H1 (cell line): ENCODE data around the gene PLD5. TPM values are rescaled to one million over a fixed set of nuclear protein-coding genes. Genes with fewer than 3 reads are reported as not detected.

Source experiments
- CTCF ChIA-PET: fragments of 300-600 bp; sonication (Branson Sonifier 250); formaldehyde crosslinking; loops from one replicate; lab custom pipeline; 2021; ENCODE audit not compliant: partially characterized antibody; lab: Charles Lee
- POLR2A ChIA-PET: fragments of 300-600 bp; sonication (Branson Sonifier 250); formaldehyde crosslinking; loops from one replicate; lab custom pipeline; 2021; ENCODE audit warnings: inconsistent platforms; ENCODE audit not compliant: partially characterized antibody; lab: Charles Lee
- DNase-seq, 2 experiments: peaks; one replicate each; pipeline versions ENCODE4 v3.0.0 to v3.0.0-alpha.2; 2010 to 2022; ENCODE audit warnings: low spot score in 2 of 2, low read depth in 1 of 2, mixed read lengths in 1 of 2
- FAIRE-seq: peaks from 2 replicates; lab custom pipeline; 2011; peaks lifted over from hg19 to GRCh38; lab: Jason Lieb, UNC
- H2AFZ ChIP-seq: 2 replicates; pipeline ENCODE4 v1.8.1; 2012; ENCODE audit warnings: low read length, inconsistent platforms
- H2AK5ac ChIP-seq: 2 replicates; pipeline ENCODE4 v1.6.1; 2013; ENCODE audit warnings: low read depth, low read length
- H2BK120ac ChIP-seq: replicated peaks from 2 replicates; pipeline ENCODE3; 2013; ENCODE audit warnings: low read depth, low read length, inconsistent platforms
- H2BK12ac ChIP-seq: 2 replicates; pipeline ENCODE4 v1.6.1; 2013; ENCODE audit warnings: low read depth, low read length
- H2BK15ac ChIP-seq: 2 replicates; pipeline ENCODE4 v1.6.1; 2013; ENCODE audit warnings: low read length
- H2BK20ac ChIP-seq: 2 replicates; pipeline ENCODE4 v1.6.1; 2013; ENCODE audit warnings: low read length
- H2BK5ac ChIP-seq: 2 replicates; pipeline ENCODE4 v1.6.1; 2013; ENCODE audit warnings: low read depth, low read length
- H3K14ac ChIP-seq: 2 replicates; pipeline ENCODE4 v1.6.1; 2013; ENCODE audit warnings: inconsistent platforms; ENCODE audit not compliant: insufficient read length
- H3K18ac ChIP-seq: 2 replicates; pipeline ENCODE4 v1.6.1; 2013; ENCODE audit warnings: low read length; ENCODE audit errors: extremely low read depth
- H3K23ac ChIP-seq: 2 replicates; pipeline ENCODE4 v1.6.1; 2013; ENCODE audit warnings: inconsistent platforms; ENCODE audit not compliant: insufficient read length
- H3K23me2 ChIP-seq: 2 replicates; pipeline ENCODE4 v1.6.1; 2013; ENCODE audit warnings: low read depth, low read length
- H3K27ac ChIP-seq: 2 replicates; pipeline ENCODE4 v1.6.1; 2011; ENCODE audit warnings: low read depth, low read length, inconsistent platforms
- H3K27me3 ChIP-seq, 4 experiments: replicated peaks in 1 of 4; 1 replicate in 1 of 4; 2 replicates in 3 of 4; pipeline versions ENCODE4 v1.6.1 to v1.8.1; 2011 to 2013; ENCODE audit warnings: low read length in 3 of 4, mild to moderate bottlenecking in 3 of 4, inconsistent platforms in 2 of 4, mixed read lengths in 2 of 4, moderate library complexity in 1 of 4; ENCODE audit not compliant: control insufficient read depth in 3 of 4, insufficient read depth in 3 of 4; ENCODE audit errors: extremely low read depth in 1 of 4
- H3K36me3 ChIP-seq, 4 experiments: 2 replicates each; pipeline versions ENCODE4 v1.6.1 to v1.8.1; 2011 to 2013; ENCODE audit warnings: mild to moderate bottlenecking in 4 of 4, low read length in 3 of 4, moderate library complexity in 2 of 4, control low read depth in 1 of 4, inconsistent platforms in 1 of 4; ENCODE audit not compliant: insufficient read depth in 4 of 4, control insufficient read depth in 2 of 4
- H3K4ac ChIP-seq: replicated peaks from 2 replicates; pipeline ENCODE3; 2013; ENCODE audit warnings: low read length, low read depth, mixed read lengths, inconsistent platforms; ENCODE audit not compliant: insufficient read length
- H3K4me1 ChIP-seq, 4 experiments: replicated peaks in 1 of 4; 1 replicate in 1 of 4; 2 replicates in 3 of 4; pipeline versions ENCODE4 v1.6.1 to v1.8.1; 2011 to 2013; ENCODE audit warnings: low read length in 3 of 4, inconsistent platforms in 2 of 4, mixed read lengths in 1 of 4; ENCODE audit not compliant: insufficient read depth in 4 of 4, control insufficient read depth in 3 of 4
- H3K4me2 ChIP-seq, 2 experiments: 2 replicates each; pipeline versions ENCODE4 v1.6.1 to v1.8.1; 2011 to 2013; ENCODE audit warnings: low read depth in 2 of 2, low read length in 2 of 2, control low read depth in 1 of 2, inconsistent platforms in 1 of 2, mild to moderate bottlenecking in 1 of 2; ENCODE audit not compliant: insufficient read depth in 1 of 2
- H3K4me3 ChIP-seq, 4 experiments: fragments of 200-600, 300-600 bp in 1 of 4; sonication (generic), shearing (Covaris generic), sonication (Bioruptor Twin) in 1 of 4; 2 replicates each; pipeline versions ENCODE4 v1.5.1 to v1.8.1; 2011 to 2016; ENCODE audit warnings: low read length in 4 of 4, low read depth in 3 of 4, control low read depth in 2 of 4, inconsistent platforms in 2 of 4, mild to moderate bottlenecking in 2 of 4, mixed read lengths in 1 of 4, moderate library complexity in 1 of 4; ENCODE audit not compliant: insufficient read depth in 2 of 4; ENCODE audit errors: extremely low read depth in 1 of 4
- H3K56ac ChIP-seq: replicated peaks from 2 replicates; pipeline ENCODE3; 2013; ENCODE audit warnings: low read depth, mild to moderate bottlenecking, mixed read lengths, low read length, inconsistent platforms; ENCODE audit not compliant: insufficient read length
- H3K79me1 ChIP-seq: 2 replicates; pipeline ENCODE4 v1.6.1; 2013; ENCODE audit warnings: low read depth, low read length, control low read depth
- H3K79me2 ChIP-seq, 2 experiments: 2 replicates each; pipeline versions ENCODE4 v1.6.1 to v1.8.1; 2012 to 2013; ENCODE audit warnings: low read length in 2 of 2, mild to moderate bottlenecking in 2 of 2, inconsistent platforms in 1 of 2; ENCODE audit not compliant: insufficient read depth in 2 of 2, control insufficient read depth in 1 of 2
- H3K9ac ChIP-seq, 4 experiments: replicated peaks in 1 of 4; 1 replicate in 1 of 4; 2 replicates in 3 of 4; pipeline versions ENCODE4 v1.6.1 to v1.8.1; 2011 to 2013; ENCODE audit warnings: low read depth in 3 of 4, low read length in 3 of 4, control low read depth in 2 of 4, mild to moderate bottlenecking in 2 of 4, moderate library complexity in 2 of 4, inconsistent platforms in 1 of 4; ENCODE audit errors: extremely low read depth in 1 of 4
- H3K9me3 ChIP-seq, 2 experiments: 2 replicates each; pipeline versions ENCODE4 v1.6.1 to v1.8.1; 2012 to 2013; ENCODE audit warnings: mild to moderate bottlenecking in 2 of 2, moderate library complexity in 2 of 2, control low read depth in 1 of 2, inconsistent platforms in 1 of 2, low read depth in 1 of 2, low read length in 1 of 2, mixed read lengths in 1 of 2; ENCODE audit not compliant: insufficient read depth in 2 of 2
- H4K20me1 ChIP-seq, 2 experiments: replicated peaks in 1 of 2; 2 replicates each; pipeline versions ENCODE3 to v1.8.1; 2011 to 2013; ENCODE audit warnings: inconsistent platforms in 2 of 2, low read length in 2 of 2, mild to moderate bottlenecking in 1 of 2; ENCODE audit not compliant: insufficient read depth in 2 of 2, control insufficient read depth in 1 of 2
- H4K5ac ChIP-seq: 2 replicates; pipeline ENCODE4 v1.6.1; 2013; ENCODE audit warnings: low read length, low read depth, mixed read lengths, inconsistent platforms; ENCODE audit not compliant: insufficient read length
- H4K8ac ChIP-seq: 2 replicates; pipeline ENCODE4 v1.8.0; 2013; ENCODE audit warnings: mild to moderate bottlenecking, moderate library complexity, low read length, inconsistent platforms; ENCODE audit not compliant: insufficient read depth; ENCODE audit errors: extremely low read depth
- H4K91ac ChIP-seq: replicated peaks from 2 replicates; pipeline ENCODE3; 2013; ENCODE audit warnings: low read length, mixed read lengths, inconsistent platforms; ENCODE audit not compliant: insufficient read length
- ASH2L ChIP-seq: fragments of 200-600, 300-600 bp; sonication (generic); IDR thresholded peaks from one replicate; pipeline ENCODE4 v1.7.1; 2017; ENCODE audit warnings: low read length
- ATF2 ChIP-seq: IDR thresholded peaks from 2 replicates; pipeline ENCODE4 v1.6.1; 2012; ENCODE audit warnings: low read length, inconsistent platforms
- CBX8 ChIP-seq: fragments of 300-800, 300-1000 bp; sonication (generic); IDR thresholded peaks from 2 replicates; pipeline ENCODE4 v1.7.1; 2016; ENCODE audit warnings: low read depth, low read length, borderline replicate concordance
- CHD1 ChIP-seq: IDR thresholded peaks from 2 replicates; pipeline ENCODE4 v1.6.1; 2012; ENCODE audit warnings: low read depth, low read length, improper control_type of control experiment
- MAX ChIP-seq: IDR thresholded peaks from 2 replicates; pipeline ENCODE4 v1.6.1; 2012; ENCODE audit warnings: inconsistent platforms
- NRF1 ChIP-seq: IDR thresholded peaks from 2 replicates; pipeline ENCODE4 v1.6.1; 2011; ENCODE audit warnings: mild to moderate bottlenecking, low read depth, low read length, improper control_type of control experiment
- SIRT6 ChIP-seq: IDR thresholded peaks from one replicate; pipeline ENCODE4 v1.7.1; 2012; ENCODE audit warnings: low read length, inconsistent platforms
- SRF ChIP-seq: IDR thresholded peaks from 2 replicates; pipeline ENCODE4 v1.6.1; 2011; ENCODE audit warnings: mild to moderate bottlenecking, low read depth, low read length, moderate library complexity
- WGBS, 2 experiments: shearing (Covaris generic) in 1 of 2; methylation state at CpG; one replicate each; pipeline versions ENCODE4 v1.1.6 to v1.1.7; 2013 to 2015; ENCODE audit warnings: low lambda C conversion rate in 2 of 2, mixed read lengths in 2 of 2, inconsistent platforms in 1 of 2, low coverage in 1 of 2, missing lambda C conversion rate in 1 of 2; ENCODE audit not compliant: insufficient replicate concordance in 2 of 2, insufficient coverage in 1 of 2, insufficient read length in 1 of 2; ENCODE audit errors: extremely low coverage in 1 of 2, missing lambda C conversion rate in 1 of 2; 5-methylcytosine and 5-hydroxymethylcytosine counted together
- polyA plus RNA-seq, 7 experiments: library from polyadenylated mRNA; depleted of rRNA in 3 of 7; stranded (reverse) in 5 of 7; unstranded in 2 of 7; fragments of >200 nt in 5 of 7; fragments of 200-250 nt in 2 of 7; gene quantifications; 1 replicate in 5 of 7; 2 replicates in 1 of 7; 4 replicates in 1 of 7; pipeline versions ENCODE4 v1.2.1 to v1.2.3, GENCODE V29; 2011 to 2013; ENCODE audit warnings: missing spikeins in 2 of 7, mixed read lengths in 2 of 7
- total RNA-seq: library from RNA; stranded (reverse); fragmentation: NEBNext Ultra II Directional; extraction: Animal tissue kit (Norgen Biotek cat#: 25700); gene quantifications from 2 replicates; pipeline ENCODE4 v1.2.1, GENCODE V29; 2021

Gene PLD5
- total and polyA plus RNA-seq, 2 of the 8 experiments (the other 6 are each of a cell fraction or from before 2014, with no cell fraction given) = 0.86 to 8.5 TPM

- no peak overlapping the region for H4K8ac ChIP-seq
- ChIA-PET CTCF (interaction anchor here (0.6 to 2.0 kb wide), 5 partner anchors 8 to 1906 kb away, joined by 3 to 11 read pairs (median 3); no protein-coding TSS in a partner anchor), POLR2A (no interaction called here)
- WGBS, 2 experiments = 100% methylated on average over 2 of the region's 2 CpGs; no CpG with 5 or more reads in 1 of the 2 experiments
- no peaks in the 10 kb centered on the region for H3K9me3 ChIP-seq
- no peak overlapping the region for H2BK12ac ChIP-seq
- TF ChIP-seq SIRT6 (no peak), ATF2 (no peak), ASH2L (no peak), SRF (no peak), MAX (no peak), CBX8 (no peak), CHD1 (no peak), NRF1 (no peak)
- no peak overlapping the region for H3K56ac ChIP-seq
- no peak overlapping the region for H2BK5ac ChIP-seq
- no peak overlapping the region for H3K18ac ChIP-seq
- H3K4me1 ChIP-seq = no peaks in the 10 kb centered on the region
- H3K27me3 ChIP-seq = no peaks in the 10 kb centered on the region
- no peak overlapping the region for H2AK5ac ChIP-seq
- H3K79me1 ChIP-seq = no peaks in the 10 kb centered on the region
- H2BK15ac ChIP-seq = no peak overlapping the region
- no peak overlapping the region for H3K27ac ChIP-seq
- no peak overlapping the region for H2AFZ ChIP-seq
- no peaks in the 10 kb centered on the region for H4K20me1 ChIP-seq
- H3K4me3 ChIP-seq = no peak overlapping the region
- H2BK20ac ChIP-seq = no peak overlapping the region
- H3K4ac ChIP-seq = no peak overlapping the region
- no peaks in the 10 kb centered on the region for H3K23me2 ChIP-seq
- no peak for FAIRE-seq
- no peaks in the 10 kb centered on the region for H3K79me2 ChIP-seq
- no peak overlapping the region for H3K23ac ChIP-seq
- no peak overlapping the region for H4K91ac ChIP-seq
- H3K9ac ChIP-seq = no peak overlapping the region
- H2BK120ac ChIP-seq = no peak overlapping the region
- H3K14ac ChIP-seq = no peak overlapping the region
- no peaks in the 10 kb centered on the region for H3K36me3 ChIP-seq
- DNase-seq = no peak
- no peak overlapping the region for H3K4me2 ChIP-seq
- no peak overlapping the region for H4K5ac ChIP-seq
Observed at GRCh38 chr1:242435200-242435599, 89.3 kb downstream of the PLD5 start.
